Measurements from ENCODE around the gene DYRK1A.

Gene DYRK1A

GRCh38 chr21:37425001-37425400, 58.4 kb downstream of the DYRK1A start:
- Histone ChIP-seq H3K27me3 (ENCODE audit: insufficient read depth, poor library complexity, severe bottlenecking) (no peaks in the 10 kb centered on the region), H3K4me3 (ENCODE audit: severe bottlenecking) (no peak overlapping the region), H3K27ac (ENCODE audit: poor library complexity, severe bottlenecking) (no peak overlapping the region), H3K9me3 (ENCODE audit: severe bottlenecking) (no peaks in the 10 kb centered on the region), H3K4me1 (ENCODE audit: insufficient read depth, poor library complexity, severe bottlenecking) (peaks cover 2% of the 10 kb centered on the region), H3K36me3 (ENCODE audit: low read depth) (peaks cover 64% of the 10 kb centered on the region)
- TF ChIP-seq, protein P1, sequence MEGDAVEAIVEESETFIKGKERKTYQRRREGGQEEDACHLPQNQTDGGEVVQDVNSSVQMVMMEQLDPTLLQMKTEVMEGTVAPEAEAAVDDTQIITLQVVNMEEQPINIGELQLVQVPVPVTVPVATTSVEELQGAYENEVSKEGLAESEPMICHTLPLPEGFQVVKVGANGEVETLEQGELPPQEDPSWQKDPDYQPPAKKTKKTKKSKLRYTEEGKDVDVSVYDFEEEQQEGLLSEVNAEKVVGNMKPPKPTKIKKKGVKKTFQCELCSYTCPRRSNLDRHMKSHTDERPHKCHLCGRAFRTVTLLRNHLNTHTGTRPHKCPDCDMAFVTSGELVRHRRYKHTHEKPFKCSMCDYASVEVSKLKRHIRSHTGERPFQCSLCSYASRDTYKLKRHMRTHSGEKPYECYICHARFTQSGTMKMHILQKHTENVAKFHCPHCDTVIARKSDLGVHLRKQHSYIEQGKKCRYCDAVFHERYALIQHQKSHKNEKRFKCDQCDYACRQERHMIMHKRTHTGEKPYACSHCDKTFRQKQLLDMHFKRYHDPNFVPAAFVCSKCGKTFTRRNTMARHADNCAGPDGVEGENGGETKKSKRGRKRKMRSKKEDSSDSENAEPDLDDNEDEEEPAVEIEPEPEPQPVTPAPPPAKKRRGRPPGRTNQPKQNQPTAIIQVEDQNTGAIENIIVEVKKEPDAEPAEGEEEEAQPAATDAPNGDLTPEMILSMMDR (IDR thresholded peaks at IDR 0.05; ENCODE audit: poor library complexity, severe bottlenecking), result no peak
- no peak for ATAC-seq (ENCODE audit: low read depth)
- DNase-seq (ENCODE audit: low spot score), result no peak

- DNase-seq (ENCODE audit: low spot score), result no peak
- Histone ChIP-seq H3K9me3 (ENCODE audit: severe bottlenecking) (no peaks in the 10 kb centered on the region), H3K27me3 (ENCODE audit: insufficient read depth, poor library complexity, severe bottlenecking) (no peaks in the 10 kb centered on the region), H3K36me3 (ENCODE audit: low read depth) (peaks cover 66% of the 10 kb centered on the region), H3K4me3 (ENCODE audit: severe bottlenecking) (no peak overlapping the region), H3K4me1 (ENCODE audit: insufficient read depth, poor library complexity, severe bottlenecking) (peaks cover 3% of the 10 kb centered on the region), H3K27ac (ENCODE audit: poor library complexity, severe bottlenecking) (no peak overlapping the region)
- ATAC-seq (ENCODE audit: low read depth), result no peak
- TF ChIP-seq, protein P1 (IDR thresholded peaks at IDR 0.05; ENCODE audit: poor library complexity, severe bottlenecking), result no peak
These were observed 59.1 kb downstream of the DYRK1A start for GRCh38 chr21:37425684-37426083.

DNA sequence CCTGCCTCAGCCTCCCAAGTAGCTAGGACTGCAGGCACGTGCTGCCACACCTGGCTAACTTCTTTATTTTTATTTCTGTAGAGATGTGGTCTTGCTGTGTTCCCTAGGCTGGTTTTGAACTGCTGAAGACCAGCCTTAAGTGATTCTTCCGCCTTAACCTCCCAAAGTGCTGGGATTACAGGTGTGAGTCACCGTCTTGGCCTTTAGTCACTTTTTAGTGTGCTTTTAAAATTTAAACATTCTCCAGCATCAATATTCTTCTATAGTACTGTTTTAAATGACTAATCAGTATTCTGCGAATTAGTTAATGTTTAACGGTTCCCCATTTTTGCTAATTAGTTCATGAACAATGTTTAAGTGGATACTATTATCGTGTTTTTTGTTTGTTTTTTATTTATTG, 60.6 kb downstream of the DYRK1A start:
- TF ChIP-seq, protein P1 (IDR thresholded peaks at IDR 0.05; ENCODE audit: poor library complexity, severe bottlenecking), result no peak
- no peak overlapping the region for H3K27ac ChIP-seq (ENCODE audit: poor library complexity, severe bottlenecking)
- no peak for ATAC-seq (ENCODE audit: low read depth)
- peaks cover 3% of the 10 kb centered on the region for H3K4me1 ChIP-seq (ENCODE audit: insufficient read depth, poor library complexity, severe bottlenecking)
- H3K9me3 ChIP-seq (ENCODE audit: severe bottlenecking), result no peaks in the 10 kb centered on the region
- DNase-seq (ENCODE audit: low spot score), result no peak
- H3K4me3 ChIP-seq (ENCODE audit: severe bottlenecking), result no peak overlapping the region
- H3K27me3 ChIP-seq (ENCODE audit: insufficient read depth, poor library complexity, severe bottlenecking), result no peaks in the 10 kb centered on the region
- peaks cover 51% of the 10 kb centered on the region for H3K36me3 ChIP-seq (ENCODE audit: low read depth)

DNA sequence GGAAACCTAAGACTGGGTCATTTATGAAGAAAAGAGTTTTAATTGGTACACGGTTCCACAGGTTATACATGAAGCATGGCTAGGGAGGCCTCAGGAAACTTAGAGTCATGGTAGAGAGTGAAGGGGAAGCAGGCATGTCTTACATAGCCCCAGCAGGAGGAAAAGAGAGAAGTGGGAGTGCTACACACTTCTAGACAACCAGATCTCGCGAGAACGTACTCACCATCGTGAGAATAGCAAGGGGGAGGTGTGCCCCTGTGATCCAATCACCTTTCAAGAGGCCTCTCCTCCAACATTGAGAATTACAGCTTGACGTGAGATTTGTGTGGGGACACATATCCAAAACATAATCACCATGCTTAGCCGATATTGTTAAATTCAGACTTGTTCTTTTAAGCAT, 62.8 kb downstream of the DYRK1A start:
- H3K36me3 ChIP-seq (ENCODE audit: low read depth), result peaks cover 33% of the 10 kb centered on the region
- no peaks in the 10 kb centered on the region for H3K27me3 ChIP-seq (ENCODE audit: insufficient read depth, poor library complexity, severe bottlenecking)
- ATAC-seq (ENCODE audit: low read depth) (no peak), DNase-seq (ENCODE audit: low spot score) (no peak)
- H3K4me3 ChIP-seq (ENCODE audit: severe bottlenecking), result no peak overlapping the region
- H3K9me3 ChIP-seq (ENCODE audit: severe bottlenecking), result no peaks in the 10 kb centered on the region
- peaks cover 7% of the 10 kb centered on the region for H3K4me1 ChIP-seq (ENCODE audit: insufficient read depth, poor library complexity, severe bottlenecking)
- TF ChIP-seq, protein P1 (IDR thresholded peaks at IDR 0.05; ENCODE audit: poor library complexity, severe bottlenecking), result no peak
- H3K27ac ChIP-seq (ENCODE audit: poor library complexity, severe bottlenecking), result no peak overlapping the region

- H3K27ac ChIP-seq (ENCODE audit: poor library complexity, severe bottlenecking), result no peak overlapping the region
- no peak overlapping the region for H3K4me3 ChIP-seq (ENCODE audit: severe bottlenecking)
- DNase-seq (ENCODE audit: low spot score) (no peak), ATAC-seq (ENCODE audit: low read depth) (peak; percentile 41)
- TF ChIP-seq, protein P1 (IDR thresholded peaks at IDR 0.05; ENCODE audit: poor library complexity, severe bottlenecking), result no peak
- H3K9me3 ChIP-seq (ENCODE audit: severe bottlenecking), result no peaks in the 10 kb centered on the region
- H3K4me1 ChIP-seq (ENCODE audit: insufficient read depth, poor library complexity, severe bottlenecking), result peaks cover 7% of the 10 kb centered on the region
- peaks cover 32% of the 10 kb centered on the region for H3K36me3 ChIP-seq (ENCODE audit: low read depth)
- no peaks in the 10 kb centered on the region for H3K27me3 ChIP-seq (ENCODE audit: insufficient read depth, poor library complexity, severe bottlenecking)
These were observed 63.7 kb downstream of the DYRK1A start for GRCh38 chr21:37430184-37430821.

All from RWPE2 (cell line).